Mucosa of stomach (tissue), 1 donor: Measurements from ENCODE around the gene WDR27.

Source experiments
- H3K27me3 ChIP-seq: one replicate; pipeline ENCODE4 v1.7.0; 2013; ENCODE audit warnings: mild to moderate bottlenecking, low read length; ENCODE audit not compliant: control insufficient read depth, insufficient read depth
- H3K36me3 ChIP-seq: one replicate; pipeline ENCODE4 v1.7.0; 2013; ENCODE audit warnings: low read length; ENCODE audit not compliant: control insufficient read depth, insufficient read depth
- H3K4me1 ChIP-seq: one replicate; pipeline ENCODE4 v1.7.0; 2013; ENCODE audit warnings: mild to moderate bottlenecking, low read length; ENCODE audit not compliant: control insufficient read depth, insufficient read depth
- H3K4me3 ChIP-seq: one replicate; pipeline ENCODE4 v1.7.0; 2013; ENCODE audit warnings: low read length
- H3K9ac ChIP-seq: one replicate; pipeline ENCODE4 v1.7.0; 2013; ENCODE audit warnings: mild to moderate bottlenecking, low read length, moderate library complexity
- H3K9me3 ChIP-seq: one replicate; pipeline ENCODE4 v1.7.0; 2013; ENCODE audit warnings: mild to moderate bottlenecking, low read length, moderate library complexity; ENCODE audit not compliant: control insufficient read depth
- donor health status: Pancreatic carcinoma.

Gene WDR27

GRCh38 chr6:169701954-169702839 is at the start of gene WDR27, which contains the start of gene C6orf120:
WDR27 (minus strand) TSS chr6:169702029; CDS start chr6:169689005, 13,024 bp downstream.
C6orf120 (plus strand) TSS chr6:169702126; CDS start chr6:169702460, 334 bp downstream.
- peaks cover 22% of the 10 kb centered on the region for H3K4me1 ChIP-seq
- no peaks in the 10 kb centered on the region for H3K36me3 ChIP-seq
- H3K4me3 ChIP-seq: peak within 1 kb of the TSS; percentile 78
- H3K9ac ChIP-seq: peak within 1 kb of the TSS; percentile 92
- H3K27me3 ChIP-seq: no peaks in the 10 kb centered on the region
- no peaks in the 10 kb centered on the region for H3K9me3 ChIP-seq

- H3K27me3 ChIP-seq: no peaks in the 10 kb centered on the region
- H3K9me3 ChIP-seq: no peaks in the 10 kb centered on the region
- H3K36me3 ChIP-seq: no peaks in the 10 kb centered on the region
- no peak overlapping the region for H3K9ac ChIP-seq
- no peaks in the 10 kb centered on the region for H3K4me1 ChIP-seq
- H3K4me3 ChIP-seq: no peak overlapping the region
These were observed 44.7 kb upstream of the WDR27 start for GRCh38 chr6:169746556-169746955.

- H3K36me3 ChIP-seq: no peaks in the 10 kb centered on the region
- H3K27me3 ChIP-seq: no peaks in the 10 kb centered on the region
- no peak overlapping the region for H3K4me3 ChIP-seq
- H3K4me1 ChIP-seq: no peaks in the 10 kb centered on the region
- no peak overlapping the region for H3K9ac ChIP-seq
- no peaks in the 10 kb centered on the region for H3K9me3 ChIP-seq
These were observed 43.6 kb upstream of the WDR27 start for GRCh38 chr6:169745405-169745804.

DNA sequence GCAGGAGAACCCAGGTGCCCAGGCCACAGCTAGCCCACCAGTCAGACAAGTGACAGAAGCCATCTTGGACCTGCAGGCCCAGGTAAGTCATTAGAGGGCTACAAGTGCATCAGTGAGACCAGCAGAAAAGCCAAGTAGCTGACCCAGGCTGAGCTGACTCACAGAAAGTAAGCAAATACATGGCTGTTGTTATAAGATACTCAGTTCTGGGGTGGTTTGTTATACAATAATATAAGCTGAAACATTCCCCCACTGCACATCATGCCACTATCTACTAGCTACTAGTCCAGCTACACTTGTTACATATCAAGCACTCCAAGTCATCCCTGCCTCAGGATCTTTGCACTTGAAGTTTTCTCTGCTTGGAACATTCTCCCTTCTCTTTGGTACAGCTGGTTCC is 39.5 kb upstream of the WDR27 start:
- no peak overlapping the region for H3K4me3 ChIP-seq
- no peaks in the 10 kb centered on the region for H3K27me3 ChIP-seq
- H3K9me3 ChIP-seq: no peaks in the 10 kb centered on the region
- H3K36me3 ChIP-seq: no peaks in the 10 kb centered on the region
- H3K9ac ChIP-seq: no peak overlapping the region
- no peaks in the 10 kb centered on the region for H3K4me1 ChIP-seq

DNA sequence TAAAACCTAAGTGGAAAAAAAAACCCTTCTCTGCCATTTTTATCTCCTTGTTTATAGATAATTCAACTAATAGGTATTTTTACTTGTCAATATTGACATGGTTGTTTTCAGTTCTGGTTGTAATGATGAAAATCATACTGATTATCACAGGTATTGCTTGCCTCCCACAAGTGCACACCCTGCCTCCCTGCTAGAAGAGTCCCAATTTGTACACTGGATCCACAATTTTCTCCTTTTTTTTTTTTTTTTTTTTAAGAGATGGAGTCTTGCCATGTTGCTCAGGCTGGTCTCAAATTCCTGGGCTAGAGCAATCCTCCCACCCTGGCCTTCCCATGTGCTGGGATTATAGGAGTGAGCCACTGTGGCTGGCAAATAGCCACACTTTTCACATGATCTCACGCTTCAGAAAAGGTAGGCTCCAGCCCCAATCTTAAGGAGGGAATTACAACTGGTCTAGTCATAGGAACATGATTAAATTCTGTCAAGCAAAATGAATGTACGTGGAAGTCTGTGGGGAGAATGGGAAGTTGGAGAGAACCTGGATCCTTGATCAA is 37.2 kb upstream of the WDR27 start:
- Histone ChIP-seq H3K4me3 (no peak overlapping the region), H3K36me3 (no peaks in the 10 kb centered on the region), H3K4me1 (no peaks in the 10 kb centered on the region), H3K9ac (no peak overlapping the region), H3K9me3 (no peaks in the 10 kb centered on the region), H3K27me3 (no peaks in the 10 kb centered on the region)

- Histone ChIP-seq H3K4me1 (no peaks in the 10 kb centered on the region), H3K9ac (no peak overlapping the region), H3K36me3 (no peaks in the 10 kb centered on the region), H3K27me3 (no peaks in the 10 kb centered on the region), H3K4me3 (no peak overlapping the region), H3K9me3 (no peaks in the 10 kb centered on the region)
These were observed 36.6 kb upstream of the WDR27 start for GRCh38 chr6:169738204-169738975.

DNA sequence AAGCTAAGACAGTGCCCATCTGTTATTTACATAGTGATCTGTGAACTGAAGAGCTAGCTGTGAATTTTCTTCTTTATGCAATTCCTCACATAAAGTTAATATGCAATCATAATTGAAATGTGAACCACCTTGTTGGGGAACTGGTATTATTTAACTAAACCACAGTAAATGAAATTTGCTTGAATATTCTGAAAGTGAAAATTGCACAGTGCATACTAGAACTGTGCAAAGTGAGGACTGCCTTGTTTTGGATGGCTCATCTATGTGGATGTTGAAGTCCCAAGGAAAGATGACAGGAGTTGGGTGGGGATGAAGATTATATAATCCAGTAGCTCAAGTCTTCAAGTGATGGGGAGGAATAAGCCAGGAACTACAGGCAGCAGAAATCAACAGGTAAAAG is 28.1 kb upstream of the WDR27 start:
- Histone ChIP-seq H3K9ac (no peak overlapping the region), H3K4me1 (peaks cover 13% of the 10 kb centered on the region), H3K36me3 (no peaks in the 10 kb centered on the region), H3K27me3 (no peaks in the 10 kb centered on the region), H3K4me3 (no peak overlapping the region), H3K9me3 (no peaks in the 10 kb centered on the region)

DNA sequence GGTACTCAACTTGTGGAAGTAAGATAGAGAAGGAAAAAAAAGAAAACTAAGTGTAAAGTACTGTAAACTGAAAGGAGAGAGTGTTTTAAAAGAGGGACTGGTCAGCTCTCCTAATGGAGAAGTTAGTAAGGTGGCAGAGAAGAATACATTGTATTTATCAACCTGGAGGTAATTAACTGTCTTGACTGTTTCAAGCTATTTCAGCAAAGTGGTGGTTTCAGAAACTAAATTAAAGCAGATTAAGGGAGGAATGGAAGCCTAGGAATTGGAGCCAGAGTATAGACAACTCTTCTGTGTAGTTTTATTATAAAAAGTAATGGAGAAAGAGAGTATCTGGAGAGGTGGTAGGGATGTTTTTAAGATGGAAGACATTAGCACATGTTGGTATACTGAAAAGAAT is 25.1 kb upstream of the WDR27 start:
- Histone ChIP-seq H3K27me3 (no peaks in the 10 kb centered on the region), H3K4me3 (no peak overlapping the region), H3K4me1 (peaks cover 15% of the 10 kb centered on the region), H3K9ac (no peak overlapping the region), H3K36me3 (no peaks in the 10 kb centered on the region), H3K9me3 (no peaks in the 10 kb centered on the region)

DNA sequence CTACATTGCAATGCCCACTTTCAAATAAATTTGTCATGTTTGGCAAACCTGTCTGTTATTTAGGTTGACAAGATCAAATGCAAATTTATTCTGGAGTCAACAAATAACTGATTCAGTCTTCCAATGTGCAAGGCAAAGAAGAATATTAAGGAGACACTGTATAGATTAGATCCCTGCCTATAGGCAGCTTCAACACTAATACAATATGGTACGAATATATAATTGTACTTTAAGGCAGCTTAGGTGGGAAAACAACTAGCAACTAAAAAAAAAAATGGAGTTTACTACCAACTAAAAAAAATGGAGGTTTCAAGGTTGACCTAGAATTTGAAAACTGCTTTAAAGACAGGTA is 24.2 kb upstream of the WDR27 start:
- Histone ChIP-seq H3K9ac (no peak overlapping the region), H3K9me3 (no peaks in the 10 kb centered on the region), H3K36me3 (no peaks in the 10 kb centered on the region), H3K4me1 (peaks cover 15% of the 10 kb centered on the region), H3K4me3 (no peak overlapping the region), H3K27me3 (no peaks in the 10 kb centered on the region)

DNA sequence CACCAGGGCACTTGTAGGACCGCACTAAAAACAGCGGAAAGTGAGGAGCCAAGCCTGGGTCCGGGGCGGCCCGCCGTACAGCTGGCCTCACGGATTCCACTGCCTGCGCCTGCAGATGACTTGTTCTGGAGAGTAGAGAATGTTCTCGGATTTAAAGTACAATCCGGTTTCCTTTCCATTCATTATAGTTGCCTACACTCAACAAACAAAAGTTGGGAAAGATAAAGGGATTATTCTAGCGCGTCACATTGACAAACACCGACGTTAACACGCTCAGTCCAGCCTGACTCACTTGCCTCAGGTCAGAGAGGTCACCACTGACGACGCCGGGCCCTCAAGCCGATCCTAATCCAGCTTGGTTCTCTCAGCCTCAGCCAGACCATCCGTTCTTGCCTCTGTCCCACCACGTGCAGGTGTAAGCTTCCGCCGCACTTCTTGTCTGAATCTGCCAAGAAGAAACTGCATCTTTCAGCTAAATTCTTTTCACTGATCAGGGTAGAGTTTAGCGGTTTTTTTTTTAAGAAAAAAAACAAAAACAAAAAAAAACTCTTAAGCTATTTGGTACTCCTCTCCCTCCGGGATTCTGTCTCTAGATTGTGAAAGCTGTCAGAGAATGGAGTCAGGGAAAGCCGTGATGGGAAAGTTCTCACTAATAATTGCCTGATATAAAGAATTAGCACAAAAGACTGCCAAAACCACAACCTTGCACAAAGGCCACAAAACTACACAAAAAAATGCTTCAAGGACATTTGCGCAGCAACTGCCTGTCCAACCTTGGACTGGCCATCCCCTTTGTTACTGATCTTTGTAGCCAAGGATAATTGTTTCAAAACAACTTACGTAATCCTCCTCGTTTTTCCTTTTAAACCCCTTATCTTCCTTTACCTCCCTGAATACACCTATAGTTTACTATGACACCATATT is 23.6 kb upstream of the WDR27 start:
- Histone ChIP-seq H3K4me3 (peak overlapping the region; percentile 18), H3K9ac (peak overlapping the region; percentile 71), H3K4me1 (peaks cover 15% of the 10 kb centered on the region), H3K36me3 (no peaks in the 10 kb centered on the region), H3K9me3 (no peaks in the 10 kb centered on the region), H3K27me3 (no peaks in the 10 kb centered on the region)

DNA sequence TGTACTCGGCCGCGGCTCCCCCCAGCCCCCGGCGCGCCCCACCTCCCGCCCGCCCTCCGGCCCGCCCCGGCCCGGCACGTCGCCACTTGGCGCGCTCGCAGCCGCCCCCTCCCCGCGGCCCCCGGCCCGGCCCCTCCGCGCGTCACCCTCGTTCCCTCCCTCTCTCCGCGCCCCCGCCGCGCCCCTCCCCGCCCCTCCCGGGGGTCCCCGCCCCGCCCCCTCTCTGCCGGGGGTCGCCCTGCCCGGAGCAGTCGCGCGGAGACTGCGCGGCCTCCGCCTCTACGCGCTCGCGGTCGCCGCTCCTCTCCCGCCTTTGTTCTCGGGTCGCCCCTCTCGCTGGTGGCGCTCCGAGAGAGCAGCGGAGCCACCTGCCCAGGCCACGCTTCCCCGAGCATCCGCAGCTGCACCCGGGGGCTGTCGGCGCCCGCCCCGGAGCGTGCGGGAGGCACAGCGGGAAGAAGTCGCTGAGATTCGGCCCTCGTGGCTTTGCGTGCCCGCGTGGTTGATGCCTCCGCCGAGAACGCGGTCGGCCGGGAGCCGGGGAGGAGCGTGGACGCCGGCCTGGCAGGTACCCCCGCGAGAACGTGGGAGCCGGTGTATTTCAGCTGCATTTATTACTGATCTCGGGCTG is 22.8 kb upstream of the WDR27 start, which contains the start of gene PHF10:
Gene PHF10, minus strand, starts transcription at position 7 of the 631 bp plus-strand sequence. CDS start 569 bp downstream, outside the sequence.
- H3K4me3 ChIP-seq: peak within 1 kb of the TSS; percentile 60
- H3K36me3 ChIP-seq: no peaks in the 10 kb centered on the region
- peaks cover 15% of the 10 kb centered on the region for H3K4me1 ChIP-seq
- no peaks in the 10 kb centered on the region for H3K27me3 ChIP-seq
- H3K9ac ChIP-seq: peak within 1 kb of the TSS; percentile 82
- no peaks in the 10 kb centered on the region for H3K9me3 ChIP-seq
